RWPE2 (cell line): ENCODE results near the gene PSMD3.
"Not testable (repeated sequence)": the region's sequence is repeated elsewhere in the genome, so short reads cannot be mapped to it uniquely, and the experiment has no call there.

Experiments
- ATAC-seq: fragments of 200-7000 bp; cut with Tn5 transposase; 3 replicates; pipeline ENCODE4 v1.9.1; 2021; ENCODE audit warnings: low read depth
- DNase-seq: peaks from one replicate; pipeline ENCODE4 v3.0.0-alpha.2; 2020; ENCODE audit warnings: low spot score
- H3K27ac ChIP-seq: fragments of 450-650 bp; 2 replicates; pipeline ENCODE4 v1.5.1; 2017; ENCODE audit warnings: mild to moderate bottlenecking; ENCODE audit not compliant: poor library complexity, severe bottlenecking
- H3K27me3 ChIP-seq: fragments of 250-450 bp; sonication (Bioruptor Pico); 2 replicates; pipeline ENCODE4 v1.5.1; 2021; ENCODE audit warnings: mild to moderate bottlenecking, moderate library complexity; ENCODE audit not compliant: insufficient read depth, poor library complexity, severe bottlenecking
- H3K36me3 ChIP-seq: fragments of 250-450 bp; sonication (Bioruptor Pico); 2 replicates; pipeline ENCODE4 v1.5.1; 2020; ENCODE audit warnings: low read depth, mild to moderate bottlenecking, moderate library complexity
- H3K4me1 ChIP-seq: fragments of 250-450 bp; sonication (Bioruptor Pico); 2 replicates; pipeline ENCODE4 v1.5.1; 2021; ENCODE audit warnings: mild to moderate bottlenecking, moderate library complexity; ENCODE audit not compliant: insufficient read depth, poor library complexity, severe bottlenecking
- H3K4me3 ChIP-seq: fragments of 250-450 bp; sonication (Bioruptor Pico); 2 replicates; pipeline ENCODE4 v1.5.1; 2021; ENCODE audit warnings: mild to moderate bottlenecking, moderate library complexity; ENCODE audit not compliant: severe bottlenecking
- H3K9me3 ChIP-seq: fragments of 250-450 bp; sonication (Bioruptor Pico); 2 replicates; pipeline ENCODE4 v1.5.1; 2021; ENCODE audit warnings: mild to moderate bottlenecking, moderate library complexity; ENCODE audit not compliant: severe bottlenecking
- CTCF ChIP-seq: fragments of 450-650 bp; IDR thresholded peaks from one replicate; pipeline ENCODE4 v1.5.1; 2017; ENCODE audit warnings: mild to moderate bottlenecking, moderate library complexity; ENCODE audit not compliant: poor library complexity, severe bottlenecking

The PSMD3 gene

GRCh38 chr17:39944393-39944711 is 36.3 kb upstream of the PSMD3 start:
- Histone ChIP-seq H3K36me3 (no peaks in the 10 kb centered on the region), H3K27ac (no peak overlapping the region), H3K27me3 (no peaks in the 10 kb centered on the region), H3K4me1 (peaks cover 5% of the 10 kb centered on the region), H3K4me3 (no peak overlapping the region), H3K9me3 (no peaks in the 10 kb centered on the region)
- DNase-seq (no peak), ATAC-seq (no peak)
- no peak for TF ChIP-seq CTCF

GRCh38 chr17:39946551-39947330 is 33.9 kb upstream of the PSMD3 start:
- TF ChIP-seq CTCF = no peak
- Histone ChIP-seq H3K27me3 (no peaks in the 10 kb centered on the region), H3K9me3 (no peaks in the 10 kb centered on the region), H3K27ac (no peak overlapping the region), H3K4me3 (no peak overlapping the region), H3K4me1 (peaks cover 5% of the 10 kb centered on the region), H3K36me3 (no peaks in the 10 kb centered on the region)
- DNase-seq (no peak), ATAC-seq (peak; percentile 44; the same call in 1 of the 3 replicates)

GRCh38 chr17:39948489-39948828 is 32.1 kb upstream of the PSMD3 start:
- not testable (repeated sequence) for H3K9me3 ChIP-seq, H3K4me3 ChIP-seq, H3K36me3 ChIP-seq, H3K27ac ChIP-seq, DNase-seq, ATAC-seq, H3K27me3 ChIP-seq, H3K4me1 ChIP-seq

DNA sequence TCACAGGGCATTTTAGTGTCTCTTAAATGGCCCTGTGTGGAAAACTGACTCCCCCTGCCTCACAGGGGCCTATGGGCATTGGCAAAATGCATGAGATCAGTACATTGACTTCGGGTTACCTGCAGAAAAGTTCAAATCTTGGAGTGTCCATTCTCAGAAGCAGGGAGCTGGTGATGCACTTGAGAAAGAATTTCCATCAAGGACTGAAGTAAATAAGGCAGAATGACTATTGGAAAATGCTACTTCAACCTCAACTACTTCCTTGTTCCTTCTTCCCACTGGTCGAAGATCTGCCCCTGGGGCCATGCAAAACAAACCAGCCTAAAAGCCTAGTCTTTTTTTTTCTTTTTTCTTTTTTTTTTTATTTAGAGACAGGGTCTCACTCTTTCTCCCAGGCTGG is 31.6 kb upstream of the PSMD3 start:
- peaks cover 5% of the 10 kb centered on the region for H3K4me1 ChIP-seq
- ATAC-seq (no peak), DNase-seq (no peak)
- no peaks in the 10 kb centered on the region for H3K9me3 ChIP-seq
- TF ChIP-seq CTCF = no peak
- no peak overlapping the region for H3K27ac ChIP-seq
- no peaks in the 10 kb centered on the region for H3K27me3 ChIP-seq
- H3K36me3 ChIP-seq = no peaks in the 10 kb centered on the region
- H3K4me3 ChIP-seq = no peak overlapping the region

- no peak for ATAC-seq
- H3K27ac ChIP-seq = no peak overlapping the region
- TF ChIP-seq CTCF = no peak
- H3K4me1 ChIP-seq = peaks cover 5% of the 10 kb centered on the region
- no peak for DNase-seq
- H3K27me3 ChIP-seq = no peaks in the 10 kb centered on the region
- H3K4me3 ChIP-seq = no peak overlapping the region
- no peaks in the 10 kb centered on the region for H3K9me3 ChIP-seq
- H3K36me3 ChIP-seq = no peaks in the 10 kb centered on the region
Observed at GRCh38 chr17:39950871-39951348, 29.7 kb upstream of the PSMD3 start.
